PC-3 (cell line): ENCODE results near the gene KRT75.

ENCODE experiments used
- EZH2phosphoT487 ChIP-seq: fragments of 300-600 bp; sonication (generic); IDR thresholded peaks from 2 replicates; pipeline ENCODE4 v1.6.1; 2018; ENCODE audit warnings: mild to moderate bottlenecking, antibody characterized with exemption, low read length, borderline replicate concordance
- TF ChIP-seq, protein P1 (sequence below): fragments of 300-600 bp; sonication (generic); conservative IDR thresholded peaks from 2 replicates; pipeline ENCODE4 v1.5.1; 2017; ENCODE audit warnings: antibody characterized with exemption, low read depth, mild to moderate bottlenecking, low read length

DNA sequence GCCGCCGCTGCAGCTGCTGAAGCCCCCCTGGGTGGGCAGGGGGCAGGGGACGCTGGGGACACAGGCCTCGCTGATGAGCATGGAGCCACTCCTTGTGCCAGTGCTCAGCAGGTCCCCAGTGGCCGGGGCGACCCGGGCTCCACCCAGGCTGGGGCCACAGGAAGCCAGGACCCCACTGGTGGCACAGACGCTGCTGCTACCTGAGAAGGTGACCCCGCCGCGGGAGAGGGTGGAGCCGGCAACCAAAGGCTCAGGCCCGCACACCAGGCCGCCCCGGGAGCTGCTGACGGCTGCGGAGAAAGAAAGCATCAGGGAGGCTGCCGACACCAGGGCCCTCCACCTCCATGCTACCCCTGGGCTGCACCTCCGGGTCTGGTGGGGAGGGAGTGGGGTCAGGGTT, 56.1 kb downstream of the KRT75 start:
- TF ChIP-seq, protein P1, sequence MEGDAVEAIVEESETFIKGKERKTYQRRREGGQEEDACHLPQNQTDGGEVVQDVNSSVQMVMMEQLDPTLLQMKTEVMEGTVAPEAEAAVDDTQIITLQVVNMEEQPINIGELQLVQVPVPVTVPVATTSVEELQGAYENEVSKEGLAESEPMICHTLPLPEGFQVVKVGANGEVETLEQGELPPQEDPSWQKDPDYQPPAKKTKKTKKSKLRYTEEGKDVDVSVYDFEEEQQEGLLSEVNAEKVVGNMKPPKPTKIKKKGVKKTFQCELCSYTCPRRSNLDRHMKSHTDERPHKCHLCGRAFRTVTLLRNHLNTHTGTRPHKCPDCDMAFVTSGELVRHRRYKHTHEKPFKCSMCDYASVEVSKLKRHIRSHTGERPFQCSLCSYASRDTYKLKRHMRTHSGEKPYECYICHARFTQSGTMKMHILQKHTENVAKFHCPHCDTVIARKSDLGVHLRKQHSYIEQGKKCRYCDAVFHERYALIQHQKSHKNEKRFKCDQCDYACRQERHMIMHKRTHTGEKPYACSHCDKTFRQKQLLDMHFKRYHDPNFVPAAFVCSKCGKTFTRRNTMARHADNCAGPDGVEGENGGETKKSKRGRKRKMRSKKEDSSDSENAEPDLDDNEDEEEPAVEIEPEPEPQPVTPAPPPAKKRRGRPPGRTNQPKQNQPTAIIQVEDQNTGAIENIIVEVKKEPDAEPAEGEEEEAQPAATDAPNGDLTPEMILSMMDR = no peak
- TF ChIP-seq EZH2phosphoT487 = no peak
